Fibroblast of skin of left quadriceps (primary cell): Measurements from ENCODE around the gene DUSP12.

Experiments
- DNase-seq, 2 experiments: peaks; one replicate each; pipeline ENCODE4 v3.0.0-alpha.2; 2013; ENCODE audit warnings: low read depth in 2 of 2

Gene DUSP12

DNA sequence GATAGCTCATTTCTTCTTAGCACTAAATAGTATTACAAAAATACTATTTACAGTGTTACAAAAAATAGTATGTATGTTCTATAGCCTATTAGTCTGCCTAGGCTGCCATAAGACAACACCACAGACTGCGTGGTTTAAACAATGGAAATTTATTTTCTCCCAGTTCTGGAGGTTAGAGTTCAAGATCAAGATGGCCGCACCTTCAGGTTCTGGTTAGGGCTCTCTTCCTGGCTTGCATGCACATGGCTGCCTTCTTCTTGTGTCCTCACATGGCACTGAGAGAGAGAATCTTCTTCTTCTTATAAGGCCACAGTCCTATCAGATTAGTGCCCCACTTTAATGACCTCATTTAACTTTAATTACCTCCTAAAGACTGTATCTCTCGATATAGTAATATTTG lies 20.7 kb downstream of the DUSP12 start:
- DNase-seq: no peak

DNA sequence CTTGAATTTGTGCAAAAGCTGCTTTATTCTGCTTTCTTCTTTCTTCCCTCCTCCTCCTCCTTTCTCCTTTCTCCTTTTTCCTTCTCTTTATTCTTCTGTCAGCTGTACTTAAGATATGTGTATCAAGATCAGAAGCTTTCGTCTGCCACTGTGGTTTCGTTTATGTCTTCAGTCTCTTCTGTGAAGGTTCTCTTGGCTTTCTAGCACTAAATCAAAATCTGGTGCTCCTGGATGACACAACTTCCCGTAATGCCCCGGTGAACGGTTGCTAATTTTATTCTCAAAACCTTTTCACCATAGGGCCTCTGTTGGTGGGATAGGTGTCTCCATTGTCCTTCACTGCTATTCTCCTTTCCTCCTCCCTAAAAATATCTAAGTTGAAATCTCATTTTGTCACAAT lies 21.6 kb downstream of the DUSP12 start:
- DNase-seq: no peak

DNA sequence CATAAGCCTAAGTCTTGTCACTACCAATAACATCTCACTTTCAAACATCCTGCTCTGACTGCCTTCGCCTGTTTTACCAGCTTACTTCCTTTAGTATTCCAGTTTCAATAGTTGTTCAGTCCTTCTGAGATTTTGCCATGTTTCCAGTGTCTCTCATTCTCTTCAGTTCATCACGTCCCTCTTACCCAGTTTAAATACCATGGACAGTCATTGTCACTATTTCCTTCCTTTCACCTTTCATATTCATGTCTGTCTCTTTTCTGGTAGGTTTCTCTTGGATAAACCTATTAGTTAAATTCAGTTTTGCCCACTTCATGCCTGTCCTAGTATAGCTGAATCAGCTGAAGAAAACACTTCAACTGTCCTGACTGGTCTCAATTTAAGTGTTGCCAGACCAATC lies 22.4 kb downstream of the DUSP12 start:
- no peak for DNase-seq

DNA sequence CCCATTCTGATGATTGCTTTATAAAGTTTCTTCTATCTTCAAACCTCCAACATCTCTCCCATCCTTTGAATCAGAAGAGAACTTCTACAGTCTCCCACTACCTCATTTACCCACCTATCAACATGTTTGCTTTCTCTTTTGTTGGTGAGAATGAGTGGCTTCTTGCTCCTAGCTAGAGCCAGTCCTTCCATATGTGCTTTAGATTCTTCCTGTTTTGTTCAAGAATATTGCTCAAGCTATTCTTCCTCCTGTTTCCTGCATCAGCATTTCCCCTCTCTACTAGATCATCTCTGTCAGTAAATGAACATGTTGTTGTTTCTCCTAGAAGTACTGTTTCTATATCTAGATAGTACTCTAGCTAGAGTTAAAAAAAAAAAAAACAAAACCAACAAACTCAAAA lies 22.8 kb downstream of the DUSP12 start:
- DNase-seq: no peak

DNA sequence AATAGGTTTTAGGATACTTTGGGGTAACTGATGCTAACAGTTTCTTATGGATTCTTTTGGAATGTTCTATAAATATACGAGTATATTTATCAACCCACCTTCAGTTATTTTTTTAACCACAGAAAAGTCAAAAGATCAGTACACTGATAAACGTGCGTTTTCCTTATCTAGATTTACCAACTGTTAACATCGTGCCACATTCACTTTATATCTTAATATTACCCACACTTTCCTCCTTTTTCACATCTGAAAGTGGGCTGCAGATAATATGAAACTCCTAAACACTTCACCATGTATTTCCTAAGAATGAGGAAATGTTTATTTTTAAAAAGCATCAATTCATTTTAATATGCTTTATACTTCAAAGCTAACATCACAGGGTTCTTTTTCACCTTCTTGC lies 24.2 kb downstream of the DUSP12 start:
- DNase-seq: no peak

DNA sequence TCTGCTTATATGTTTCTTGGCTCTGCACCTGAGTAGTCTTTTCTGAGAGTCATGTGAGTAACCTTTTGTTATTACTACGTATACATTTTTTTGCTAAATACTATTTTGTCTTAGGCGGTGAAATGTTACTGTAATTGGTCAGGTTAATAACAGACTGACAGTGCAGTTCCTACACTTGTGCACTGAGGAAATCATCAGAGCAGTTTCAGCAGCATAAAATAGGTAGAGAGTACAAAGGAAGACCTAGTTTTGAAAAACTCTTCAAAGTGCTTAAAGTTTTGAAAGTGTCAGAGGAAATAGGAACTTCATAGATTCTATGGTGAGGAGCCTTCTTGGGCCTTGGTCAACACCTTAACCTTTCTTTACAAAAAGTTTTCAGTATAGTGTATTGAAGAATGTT lies 27.7 kb downstream of the DUSP12 start:
- DNase-seq: no peak

DNA sequence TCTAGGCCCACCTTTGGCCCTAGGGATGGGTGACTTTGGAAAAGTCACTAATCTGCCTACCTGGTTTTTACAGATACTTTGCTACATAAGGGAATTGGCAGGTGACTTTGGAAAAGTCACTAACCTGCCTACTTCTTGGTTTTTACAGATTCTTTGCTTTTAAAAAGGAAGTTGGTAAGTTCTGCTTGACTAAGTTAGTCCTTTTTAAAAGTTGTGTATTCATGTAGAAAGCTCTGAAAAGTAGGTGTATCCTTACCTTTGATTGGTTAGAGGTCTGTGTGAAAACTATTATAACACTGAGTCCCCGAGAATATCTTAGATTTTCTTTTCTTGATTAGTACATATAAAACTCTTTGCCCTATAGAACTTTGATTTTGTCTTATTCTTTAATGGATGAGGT lies 28.9 kb downstream of the DUSP12 start:
- no peak for DNase-seq

DNA sequence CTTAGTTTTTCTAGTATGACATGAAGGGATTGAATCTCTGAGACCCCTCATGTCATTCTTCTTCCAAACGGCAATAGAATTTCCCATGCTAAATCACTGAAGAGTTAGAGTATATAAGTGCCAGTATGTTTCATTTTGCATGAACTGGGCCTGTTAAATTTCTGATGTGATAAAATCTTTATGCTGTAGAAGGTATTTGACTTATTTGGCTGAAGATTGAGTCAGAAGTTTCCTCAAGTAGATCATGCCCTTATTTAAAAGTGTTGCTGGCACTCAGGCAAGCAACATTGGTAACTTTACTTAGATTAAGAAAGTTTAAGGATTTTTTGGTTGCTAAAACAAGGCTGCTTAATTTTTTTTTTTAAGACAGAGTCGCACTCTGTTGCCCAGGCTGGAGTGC lies 29.8 kb downstream of the DUSP12 start:
- DNase-seq: no peak

DNA sequence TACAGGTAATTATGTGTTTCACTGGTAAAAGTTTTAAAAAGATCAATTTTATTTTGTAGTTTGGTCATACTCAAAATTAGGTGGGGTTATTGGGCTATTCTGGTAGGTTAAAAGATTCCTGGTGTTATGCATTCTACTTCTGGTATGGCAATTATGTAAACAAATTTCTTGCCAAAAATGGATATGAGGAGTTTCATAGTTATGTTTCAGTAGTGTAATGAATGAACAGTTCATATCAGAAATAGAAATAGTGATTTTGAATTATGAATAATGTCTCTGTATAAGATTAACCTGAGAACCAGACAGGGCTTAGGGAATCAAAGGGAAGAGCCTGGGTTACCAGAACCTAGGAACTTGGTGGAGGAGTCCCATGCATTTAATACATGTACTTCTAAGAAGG lies 32.4 kb downstream of the DUSP12 start:
- DNase-seq: no peak

DNA sequence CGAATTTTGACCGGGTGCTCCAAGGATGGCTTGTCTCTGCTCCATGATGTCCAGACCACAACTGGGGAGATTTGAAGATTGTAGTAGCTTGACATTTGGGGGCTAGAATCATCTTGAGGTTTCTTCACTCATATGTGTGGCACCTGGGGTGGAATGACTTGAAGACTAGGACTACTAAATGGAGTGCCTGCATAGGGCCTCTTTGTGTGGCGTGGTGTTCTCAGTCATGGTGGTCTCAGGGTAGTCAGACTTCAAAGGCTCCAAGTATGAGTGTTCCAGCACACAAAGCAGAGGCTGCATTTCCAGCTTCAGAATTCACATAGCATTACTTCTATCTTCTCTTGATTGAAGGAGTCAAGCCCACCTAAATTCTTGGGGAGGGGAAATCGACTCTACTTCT lies 33.3 kb downstream of the DUSP12 start:
- no peak for DNase-seq

DNA sequence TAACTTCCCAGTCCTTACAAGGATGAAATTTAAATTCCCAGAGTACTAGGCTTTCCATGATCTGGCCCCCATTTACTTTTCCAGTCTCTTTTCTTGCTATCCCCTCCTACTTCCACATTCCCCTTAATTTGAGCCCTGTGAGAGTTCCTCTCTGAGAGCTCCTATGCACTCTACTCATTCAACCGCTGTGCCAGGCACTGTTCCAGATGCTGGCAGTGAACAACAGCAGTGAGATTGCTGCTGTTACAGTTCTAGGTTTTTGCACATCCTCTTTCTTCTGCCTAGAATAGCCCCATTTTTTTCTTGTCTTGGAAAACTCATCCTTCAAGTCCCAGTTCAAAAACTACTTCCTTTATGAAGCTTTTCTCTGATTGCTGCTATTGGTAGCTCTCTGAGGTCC lies 35.4 kb downstream of the DUSP12 start:
- no peak for DNase-seq

DNA sequence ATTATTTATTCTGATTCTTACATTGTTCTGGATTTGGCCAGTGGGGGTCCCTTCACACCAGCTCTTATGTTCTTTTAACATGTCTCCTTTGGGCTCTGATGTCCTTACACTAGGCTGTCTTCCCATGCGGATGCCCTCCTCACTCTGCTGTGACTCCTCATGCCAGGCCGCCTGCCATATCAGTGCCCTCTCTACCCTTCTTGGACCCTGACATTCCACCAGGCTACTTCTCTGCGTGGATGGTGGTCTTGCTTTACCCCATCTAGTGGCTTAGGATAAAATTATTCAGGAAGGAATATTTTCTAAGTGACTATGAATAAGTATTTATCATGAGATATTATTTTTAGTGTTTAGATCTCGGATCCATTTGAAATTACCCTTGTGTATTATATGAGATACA lies 37.8 kb downstream of the DUSP12 start:
- no peak for DNase-seq

DNA sequence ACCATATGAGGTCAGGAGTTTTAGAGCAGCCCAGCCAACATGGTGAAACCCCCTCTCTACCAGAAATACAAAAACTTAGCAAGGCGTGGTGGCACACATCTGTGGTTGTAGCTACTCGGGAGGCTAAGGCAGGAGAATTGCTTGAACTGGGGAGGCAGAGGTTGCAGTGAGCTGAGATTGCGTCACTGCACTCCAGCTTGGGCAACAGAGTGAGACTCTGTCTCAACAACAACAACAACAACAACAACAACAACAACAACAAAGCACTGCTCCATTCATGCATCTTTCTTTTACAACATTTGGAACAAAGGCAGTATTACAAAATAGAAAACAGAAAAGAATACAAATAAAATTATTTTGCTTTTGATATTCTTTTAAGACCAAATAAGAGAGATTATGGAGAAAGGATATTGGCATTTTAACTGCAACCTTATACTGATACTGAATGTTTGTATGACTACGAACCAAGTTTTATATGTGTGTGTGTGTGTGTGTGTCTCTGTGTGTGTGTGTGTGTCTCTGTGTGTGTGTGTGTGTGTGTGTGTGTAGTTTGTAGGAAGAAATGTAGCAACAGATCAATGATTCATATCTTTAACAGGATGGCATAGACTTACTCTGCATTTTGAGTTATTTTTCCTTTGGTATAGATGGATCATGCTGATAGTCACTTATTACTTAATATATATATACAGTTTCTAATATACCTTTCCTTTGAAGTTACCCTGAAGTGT lies 41.2 kb downstream of the DUSP12 start:
- DNase-seq: no peak

DNA sequence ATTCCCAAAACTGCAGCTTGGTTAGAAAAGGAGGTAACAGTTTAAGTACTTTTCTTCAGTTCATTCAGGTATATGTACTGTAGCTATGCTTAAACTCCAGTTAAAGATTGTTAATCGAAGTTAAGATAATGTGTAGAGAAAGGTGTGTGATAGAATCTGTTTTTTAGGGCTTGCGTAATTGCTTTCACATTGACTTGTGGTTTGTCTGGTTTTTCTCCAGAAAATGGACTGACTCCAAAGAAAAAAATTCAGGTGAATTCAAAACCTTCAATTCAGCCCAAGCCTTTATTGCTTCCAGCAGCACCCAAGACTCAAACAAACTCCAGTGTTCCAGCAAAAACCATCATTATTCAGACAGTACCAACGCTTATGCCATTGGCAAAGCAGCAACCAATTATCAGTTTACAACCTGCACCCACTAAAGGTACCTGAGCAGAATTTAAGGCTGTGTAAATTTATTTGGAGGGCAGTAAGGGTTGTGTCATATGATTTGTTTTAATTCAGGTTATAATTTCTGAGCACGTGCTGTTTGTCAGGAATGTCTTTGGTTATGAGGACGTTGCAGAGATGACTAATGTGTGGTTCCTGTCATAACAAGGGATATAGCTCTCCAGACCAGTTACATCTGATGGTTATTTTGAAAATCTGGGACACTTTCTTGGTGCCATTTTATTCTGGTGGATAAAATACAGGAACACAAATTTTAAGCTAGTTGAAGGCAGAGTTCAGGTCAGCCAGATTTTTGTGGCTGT lies 42.5 kb downstream of the DUSP12 start:
- no peak for DNase-seq

DNA sequence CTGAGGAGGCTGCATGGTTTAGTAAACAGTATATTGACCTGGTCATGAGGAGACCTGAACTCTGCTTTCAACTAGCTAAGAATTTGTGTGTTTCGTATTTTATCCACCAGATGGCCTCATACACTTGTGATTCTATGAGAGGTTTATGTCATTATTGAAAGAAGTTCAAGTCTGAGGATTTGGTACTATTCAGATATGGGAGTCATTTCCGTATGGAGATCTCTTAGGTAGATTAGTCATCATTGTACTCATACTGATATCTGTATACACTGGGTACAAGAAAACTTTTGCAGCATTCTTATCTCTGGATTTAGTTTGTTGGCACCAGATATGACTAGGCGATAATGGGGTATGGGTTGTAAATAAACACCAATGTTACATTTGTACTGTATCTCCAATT lies 43.2 kb downstream of the DUSP12 start:
- DNase-seq: peak; percentile 68 to 69

DNA sequence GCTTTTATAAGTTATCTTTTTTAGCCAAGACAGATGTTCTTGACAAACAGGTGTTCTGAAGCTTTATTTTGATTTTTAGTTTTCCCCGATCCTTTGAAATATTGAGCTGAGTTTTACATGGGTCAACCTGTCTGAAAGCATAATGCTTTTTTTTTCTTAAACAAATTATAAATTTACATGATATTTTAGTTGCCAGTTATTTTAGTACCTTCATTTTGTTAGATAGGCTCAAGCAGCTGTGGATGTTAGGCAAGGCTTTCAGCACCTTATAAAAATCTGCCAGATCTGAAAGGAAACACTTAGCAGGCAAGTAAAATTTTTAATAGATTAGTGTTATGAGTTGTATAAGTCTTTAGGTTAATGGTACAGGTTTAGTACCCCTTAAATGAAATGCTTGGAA lies 50.2 kb downstream of the DUSP12 start:
- no peak for DNase-seq

DNA sequence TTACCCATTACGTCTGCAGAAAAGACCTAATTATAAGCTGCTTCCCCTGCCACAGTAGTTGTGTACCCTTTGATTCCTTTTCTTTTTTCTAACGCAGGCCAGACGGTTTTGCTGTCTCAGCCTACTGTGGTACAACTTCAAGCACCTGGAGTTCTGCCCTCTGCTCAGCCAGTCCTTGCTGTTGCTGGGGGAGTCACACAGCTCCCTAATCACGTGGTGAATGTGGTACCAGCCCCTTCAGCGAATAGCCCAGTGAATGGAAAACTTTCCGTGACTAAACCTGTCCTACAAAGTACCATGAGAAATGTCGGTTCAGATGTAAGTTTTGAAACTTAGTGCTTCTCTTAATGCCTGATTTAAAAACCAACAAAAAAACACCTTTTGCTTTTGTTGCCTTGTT lies 52.4 kb downstream of the DUSP12 start:
- DNase-seq: no peak

DNA sequence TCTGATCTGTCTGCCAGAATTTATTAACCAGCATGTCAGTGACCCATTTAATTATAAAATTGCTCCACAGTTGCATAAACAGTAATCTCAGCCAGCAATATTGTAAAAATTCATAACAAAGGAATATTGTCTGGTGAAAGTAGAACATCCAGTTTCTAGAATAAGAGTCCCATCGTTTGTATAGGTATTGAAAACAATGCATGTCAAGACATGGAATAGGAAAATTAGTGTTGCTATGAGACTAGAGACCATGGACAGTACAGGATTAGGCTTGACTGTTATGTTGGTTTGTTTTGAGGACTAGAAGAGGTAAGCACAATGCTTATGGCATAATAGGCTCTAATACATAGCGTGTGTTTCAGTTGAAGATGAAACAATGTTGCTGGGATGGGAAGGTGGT lies 53.6 kb downstream of the DUSP12 start:
- no peak for DNase-seq

DNA sequence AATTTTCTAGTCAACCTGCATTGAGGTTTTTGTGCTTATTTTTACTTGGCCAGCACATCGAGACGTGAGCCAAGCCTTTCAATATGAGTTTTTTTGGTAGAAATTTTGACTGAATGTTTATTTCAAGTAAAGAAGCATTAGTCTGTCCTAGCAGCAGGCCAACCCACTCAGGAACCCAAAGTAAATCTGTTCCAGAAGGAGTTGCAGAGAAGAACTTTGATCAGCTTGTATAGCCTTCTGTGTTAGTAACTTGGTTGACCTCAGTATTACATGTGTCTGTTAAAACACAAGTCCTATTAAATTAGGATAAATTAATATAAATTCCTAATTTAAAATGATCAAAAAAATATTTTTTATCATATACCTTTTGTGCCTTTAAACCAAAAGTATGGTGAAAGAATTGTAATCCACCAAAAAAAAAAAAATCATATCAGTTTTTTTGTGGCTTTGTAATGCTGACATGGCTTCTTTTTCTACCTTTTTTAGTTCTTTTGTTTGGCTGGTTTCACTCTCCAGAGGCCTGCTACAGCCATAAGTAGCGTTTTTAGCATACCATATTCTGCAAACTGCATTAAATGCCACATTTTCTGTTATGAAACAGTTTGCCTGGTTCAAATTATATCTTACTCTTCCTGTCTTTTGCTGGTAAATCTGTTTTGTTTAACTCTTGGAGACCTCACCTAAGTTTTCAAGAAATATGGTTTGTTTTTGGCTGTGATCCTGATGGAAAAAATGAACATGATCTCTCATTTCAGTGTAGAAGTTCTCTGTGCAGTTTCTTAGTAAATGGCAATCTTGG lies 56.0 kb downstream of the DUSP12 start:
- peak; percentile 66 to 72 for DNase-seq
